ENCODE data around the gene TMEM218. TPM values are rescaled to one million over a fixed set of nuclear protein-coding genes. Genes with fewer than 3 reads are reported as not detected.

Gene TMEM218
- total and polyA plus RNA-seq, 7 donors = 12.0 to 34.6 (median 23.3) TPM

DNA sequence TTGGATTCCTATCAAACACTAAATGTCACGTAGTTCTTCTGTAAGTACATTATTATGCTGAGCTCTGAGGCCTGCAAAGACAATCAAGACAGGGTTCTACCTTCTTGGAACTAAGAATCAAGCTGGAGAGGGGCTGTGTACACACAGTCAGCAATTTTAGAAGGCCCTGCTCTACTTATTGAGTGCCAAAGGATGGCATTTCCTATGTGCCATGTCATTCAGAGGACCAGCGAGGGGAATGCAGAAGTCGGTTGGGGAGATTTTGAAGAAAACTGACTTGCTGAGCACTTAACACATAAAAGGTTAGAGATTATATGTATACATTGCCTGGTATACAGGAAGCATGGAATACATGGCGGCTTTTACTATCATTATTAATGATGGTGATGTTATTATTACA, 43.1 kb downstream of the TMEM218 start:
- TF ChIP-seq, protein P1, sequence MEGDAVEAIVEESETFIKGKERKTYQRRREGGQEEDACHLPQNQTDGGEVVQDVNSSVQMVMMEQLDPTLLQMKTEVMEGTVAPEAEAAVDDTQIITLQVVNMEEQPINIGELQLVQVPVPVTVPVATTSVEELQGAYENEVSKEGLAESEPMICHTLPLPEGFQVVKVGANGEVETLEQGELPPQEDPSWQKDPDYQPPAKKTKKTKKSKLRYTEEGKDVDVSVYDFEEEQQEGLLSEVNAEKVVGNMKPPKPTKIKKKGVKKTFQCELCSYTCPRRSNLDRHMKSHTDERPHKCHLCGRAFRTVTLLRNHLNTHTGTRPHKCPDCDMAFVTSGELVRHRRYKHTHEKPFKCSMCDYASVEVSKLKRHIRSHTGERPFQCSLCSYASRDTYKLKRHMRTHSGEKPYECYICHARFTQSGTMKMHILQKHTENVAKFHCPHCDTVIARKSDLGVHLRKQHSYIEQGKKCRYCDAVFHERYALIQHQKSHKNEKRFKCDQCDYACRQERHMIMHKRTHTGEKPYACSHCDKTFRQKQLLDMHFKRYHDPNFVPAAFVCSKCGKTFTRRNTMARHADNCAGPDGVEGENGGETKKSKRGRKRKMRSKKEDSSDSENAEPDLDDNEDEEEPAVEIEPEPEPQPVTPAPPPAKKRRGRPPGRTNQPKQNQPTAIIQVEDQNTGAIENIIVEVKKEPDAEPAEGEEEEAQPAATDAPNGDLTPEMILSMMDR (IDR thresholded peaks at IDR 0.05) = no peak
- TF ChIP-seq POLR2AphosphoS5 (IDR thresholded peaks at IDR 0.05) = no peak
- TF ChIP-seq EP300 (IDR thresholded peaks at IDR 0.05) = no peak
- TF ChIP-seq POLR2A (IDR thresholded peaks at IDR 0.05) = no peak
- no peaks in the 10 kb centered on the region for H3K9me3 ChIP-seq
- no peak overlapping the region for H3K27ac ChIP-seq
- intact Hi-C loops (cut with DNase I) = no loop called here
- H3K4me1 ChIP-seq = peaks cover 0 to 6% (median 6%) of the 10 kb centered on the region in 4 donors
- peaks cover 0 to 5% (median 4%) of the 10 kb centered on the region in 3 donors for H3K27me3 ChIP-seq
- WGBS, 2 donors = 86 to 93% methylated on average over 4 of the region's 4 CpGs
- no peak for DNase-seq
- H3K4me3 ChIP-seq = no peak overlapping the region
- H3K36me3 ChIP-seq = no peaks in the 10 kb centered on the region

GRCh38 chr11:125064070-125064469, 47.4 kb downstream of the TMEM218 start:
- WGBS, 2 donors = 65 to 75% methylated on average over 7 of the region's 7 CpGs
- TF ChIP-seq, protein P1 (IDR thresholded peaks at IDR 0.05) = no peak
- TF ChIP-seq EP300 (IDR thresholded peaks at IDR 0.05) (no peak), POLR2AphosphoS5 (IDR thresholded peaks at IDR 0.05) (no peak), POLR2A (IDR thresholded peaks at IDR 0.05) (no peak)
- peak overlapping the region in 2 of 4 donors; percentile 70 to 73 for H3K27ac ChIP-seq

DNA sequence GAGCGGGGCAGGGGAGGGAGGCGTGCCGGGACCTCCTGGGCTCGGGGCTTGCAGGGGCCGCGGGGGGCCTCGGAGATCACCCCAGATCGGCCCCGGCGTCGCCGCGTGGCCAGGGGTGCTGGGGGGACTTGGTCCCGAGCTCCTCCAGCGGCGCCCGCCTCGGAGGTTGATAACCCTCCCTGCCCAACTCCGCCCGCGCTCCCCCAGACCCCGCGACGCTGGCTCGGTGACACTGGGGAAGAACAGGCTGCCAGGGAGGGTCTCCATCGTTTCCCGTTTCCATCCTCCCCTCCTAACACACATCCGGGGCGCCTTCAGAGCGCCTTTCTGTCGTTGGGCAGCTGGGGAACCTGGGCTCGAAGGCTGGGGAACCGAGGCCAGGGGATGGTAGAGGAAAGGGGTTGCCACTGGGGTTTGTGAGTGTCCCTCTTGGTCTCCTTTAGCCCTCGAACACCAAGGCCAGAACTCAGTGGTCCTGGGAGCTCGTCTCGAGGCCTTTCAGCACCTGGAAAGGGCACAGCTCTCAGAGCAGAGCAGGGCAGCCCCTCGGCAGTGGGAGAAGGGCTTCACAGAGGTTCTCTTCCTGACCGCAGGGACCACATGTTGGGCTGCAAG, 47.9 kb downstream of the TMEM218 start:
- peak; percentile 59 for DNase-seq
- intact Hi-C loops (cut with DNase I) = no loop called here
- peak overlapping the region; percentile 51 to 73 (median 68) for H3K27ac ChIP-seq

More at GRCh38 chr11:125064070-125064469, 47.4 kb downstream of the TMEM218 start:
- Histone ChIP-seq H3K4me3 (peak overlapping the region in 3 of 4 donors; percentile 62 to 66 (median 65)), H3K27me3 (peaks cover 0 to 4% (median 0%) of the 10 kb centered on the region in 3 donors), H3K9me3 (no peaks in the 10 kb centered on the region), H3K4me1 (peaks cover 0 to 12% (median 8%) of the 10 kb centered on the region in 4 donors), H3K36me3 (no peaks in the 10 kb centered on the region)
- intact Hi-C loops (cut with DNase I) = no loop called here
- DNase-seq = no peak

DNA sequence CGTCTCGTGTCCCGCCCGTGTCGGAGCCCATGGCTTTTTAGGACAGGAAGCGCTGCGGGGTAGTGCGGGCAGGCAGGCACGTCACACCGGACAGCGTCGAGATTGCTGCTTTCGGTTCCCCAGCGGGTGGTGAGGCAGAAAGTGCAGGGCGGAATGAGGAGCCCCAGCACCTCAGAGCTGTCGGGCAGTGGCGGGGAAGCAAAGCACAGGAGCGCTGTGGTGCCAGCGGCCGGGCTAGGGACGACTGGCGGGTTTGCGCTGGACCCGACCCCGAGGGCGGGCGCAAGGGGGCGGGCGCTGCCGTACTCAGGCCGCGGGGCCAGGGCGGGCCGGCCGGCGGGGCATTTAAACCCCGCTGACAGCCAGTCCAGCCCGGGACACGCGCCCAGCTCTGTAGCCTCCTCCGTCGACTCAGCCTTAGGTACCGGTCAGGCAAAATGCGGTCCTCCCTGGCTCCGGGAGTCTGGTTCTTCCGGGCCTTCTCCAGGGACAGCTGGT, 48.4 kb downstream of the TMEM218 start, which contains the start of gene SLC37A2:
Gene SLC37A2 (plus strand): TSS at position 375 of the 498 bp plus-strand sequence. CDS start 63 bp downstream, at position 438.
- 0 to 1% methylated on average over 46 of the region's 46 CpGs for WGBS, 2 donors
- DNase-seq = peak; percentile 83
- Histone ChIP-seq H3K4me1 (peaks cover 0 to 12% (median 8%) of the 10 kb centered on the region in 4 donors), H3K4me3 (peak within 1 kb of the TSS; percentile 51 to 66 (median 64)), H3K27me3 (peaks cover 0 to under 1% (median 0%) of the 10 kb centered on the region in 3 donors), H3K36me3 (no peaks in the 10 kb centered on the region), H3K9me3 (no peaks in the 10 kb centered on the region), H3K27ac (peak within 1 kb of the TSS; percentile 51 to 73 (median 68))
- intact Hi-C loops (cut with DNase I) = no loop called here
- TF ChIP-seq POLR2AphosphoS5 (IDR thresholded peaks at IDR 0.05) = peak in 3 of 4 donors; percentile 42 to 73 (median 56)
- TF ChIP-seq, protein P1 (IDR thresholded peaks at IDR 0.05) = no peak
- TF ChIP-seq POLR2A (IDR thresholded peaks at IDR 0.05) = no peak
- TF ChIP-seq EP300 (IDR thresholded peaks at IDR 0.05) = no peak

More for the DNA sequence above, 47.9 kb downstream of the TMEM218 start:
- peaks cover 0 to 4% (median 0%) of the 10 kb centered on the region in 3 donors for H3K27me3 ChIP-seq
- TF ChIP-seq POLR2A (IDR thresholded peaks at IDR 0.05) = no peak
- TF ChIP-seq EP300 (IDR thresholded peaks at IDR 0.05) = no peak
- TF ChIP-seq, protein P1 (IDR thresholded peaks at IDR 0.05) = no peak
- no peak for TF ChIP-seq POLR2AphosphoS5 (IDR thresholded peaks at IDR 0.05)
- H3K36me3 ChIP-seq = no peaks in the 10 kb centered on the region
- 6 to 7% methylated on average over 38 of the region's 38 CpGs for WGBS, 2 donors
- H3K4me3 ChIP-seq = peak overlapping the region; percentile 51 to 66 (median 64)
- H3K9me3 ChIP-seq = no peaks in the 10 kb centered on the region
- H3K4me1 ChIP-seq = peaks cover 0 to 12% (median 8%) of the 10 kb centered on the region in 4 donors
